ENCODE data around the gene TMPRSS11D. TPM values are rescaled to one million over a fixed set of nuclear protein-coding genes. Genes with fewer than 3 reads are reported as not detected.

Gene TMPRSS11D
- total and polyA plus RNA-seq, 2 donors (not counting 3 experiments of a cell fraction or from before 2014, with no cell fraction given): 0.03 TPM; not detected in 1

GRCh38 chr4:67894659-67895058 lies 10.9 kb upstream of the TMPRSS11D start:
- no TSS peak for BruUV-seq (replicated peaks)
- dilution Hi-C loops (cut with MboI; ENCODE audit: extremely low pct_ligation_motif_present, low sequenced_read_pairs) (no loop called here), intact Hi-C loops (cut with micrococcal nuclease) (no loop called here)
- FAIRE-seq (no peak), DNase-seq (ENCODE audit: low read depth, low spot score) (no peak)
- Histone ChIP-seq H3K4me3 (replicated peaks in 1 of 3; ENCODE audit: insufficient read depth in 1 of 3, low read depth in 1 of 3, low read length in 3 of 3) (no peak overlapping the region), H3K4me2 (ENCODE audit: insufficient read depth, low read length) (no peak overlapping the region), H3K4me1 (ENCODE audit: control insufficient read depth, extremely low read depth, insufficient read depth, low read length) (no peaks in the 10 kb centered on the region), H3K27ac (ENCODE audit: insufficient read depth, low read depth, low read length) (no peak overlapping the region), H3K79me2 (ENCODE audit: control insufficient read depth, insufficient read depth, low read length) (no peaks in the 10 kb centered on the region), H4K20me1 (replicated peaks; ENCODE audit: control insufficient read depth, extremely low read depth, insufficient read depth, low read length) (no peaks in the 10 kb centered on the region), H3K9me1 (replicated peaks; ENCODE audit: control insufficient read depth, extremely low read depth, insufficient read depth, low read length) (no peaks in the 10 kb centered on the region), H2AFZ (ENCODE audit: low read depth, low read length) (no peak overlapping the region), H3K9me3 (replicated peaks; ENCODE audit: control insufficient read depth, insufficient read depth, low read length) (no peaks in the 10 kb centered on the region), H3K9ac (replicated peaks; ENCODE audit: extremely low read depth, insufficient read depth, low read length) (no peak overlapping the region), H3K27me3 (ENCODE audit: control insufficient read depth in 2 of 2, insufficient read depth in 2 of 2, low read length in 2 of 2) (no peaks in the 10 kb centered on the region), H3K36me3 (ENCODE audit: control insufficient read depth in 2 of 2, extremely low read depth in 1 of 2, insufficient read depth in 2 of 2, low read length in 2 of 2) (no peaks in the 10 kb centered on the region)
- TF ChIP-seq POLR2A (IDR thresholded peaks at IDR 0.05; ENCODE audit: low read depth, low read length): no peak
- no peak for TF ChIP-seq POLR2AphosphoS5 (IDR thresholded peaks at IDR 0.05; ENCODE audit: insufficient read depth, low read depth, low read length)
- TF ChIP-seq MYC (IDR thresholded peaks at IDR 0.05; ENCODE audit: low read depth, low read length): no peak
- no peak for TF ChIP-seq JUN (IDR thresholded peaks at IDR 0.05; ENCODE audit: borderline replicate concordance, insufficient read depth, insufficient read length, low read depth)
- TF ChIP-seq, protein P1, sequence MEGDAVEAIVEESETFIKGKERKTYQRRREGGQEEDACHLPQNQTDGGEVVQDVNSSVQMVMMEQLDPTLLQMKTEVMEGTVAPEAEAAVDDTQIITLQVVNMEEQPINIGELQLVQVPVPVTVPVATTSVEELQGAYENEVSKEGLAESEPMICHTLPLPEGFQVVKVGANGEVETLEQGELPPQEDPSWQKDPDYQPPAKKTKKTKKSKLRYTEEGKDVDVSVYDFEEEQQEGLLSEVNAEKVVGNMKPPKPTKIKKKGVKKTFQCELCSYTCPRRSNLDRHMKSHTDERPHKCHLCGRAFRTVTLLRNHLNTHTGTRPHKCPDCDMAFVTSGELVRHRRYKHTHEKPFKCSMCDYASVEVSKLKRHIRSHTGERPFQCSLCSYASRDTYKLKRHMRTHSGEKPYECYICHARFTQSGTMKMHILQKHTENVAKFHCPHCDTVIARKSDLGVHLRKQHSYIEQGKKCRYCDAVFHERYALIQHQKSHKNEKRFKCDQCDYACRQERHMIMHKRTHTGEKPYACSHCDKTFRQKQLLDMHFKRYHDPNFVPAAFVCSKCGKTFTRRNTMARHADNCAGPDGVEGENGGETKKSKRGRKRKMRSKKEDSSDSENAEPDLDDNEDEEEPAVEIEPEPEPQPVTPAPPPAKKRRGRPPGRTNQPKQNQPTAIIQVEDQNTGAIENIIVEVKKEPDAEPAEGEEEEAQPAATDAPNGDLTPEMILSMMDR (IDR thresholded peaks at IDR 0.05; ENCODE audit: extremely low read depth in 1 of 2, insufficient read depth in 1 of 2, low read depth in 1 of 2, low read length in 2 of 2): no peak
- TF ChIP-seq EZH2 (IDR thresholded peaks at IDR 0.05; ENCODE audit: borderline replicate concordance, low read depth, low read length, severe bottlenecking): no peak
- TF ChIP-seq, protein P2, sequence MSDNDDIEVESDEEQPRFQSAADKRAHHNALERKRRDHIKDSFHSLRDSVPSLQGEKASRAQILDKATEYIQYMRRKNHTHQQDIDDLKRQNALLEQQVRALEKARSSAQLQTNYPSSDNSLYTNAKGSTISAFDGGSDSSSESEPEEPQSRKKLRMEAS (IDR thresholded peaks at IDR 0.05; ENCODE audit: insufficient read depth, insufficient read length): no peak
- TF ChIP-seq GATA2 (IDR thresholded peaks at IDR 0.05; ENCODE audit: insufficient read depth, insufficient read length, low read depth, low read length): no peak
- TF ChIP-seq FOS (IDR thresholded peaks at IDR 0.05; ENCODE audit: borderline replicate concordance, insufficient read depth, low read length): no peak
- ChIA-PET CTCF (interaction anchor here (1.4 kb wide), 1 partner anchor 17 kb away, joined by 3 read pairs; no protein-coding TSS in a partner anchor), POLR2A (no interaction called here)

Measured in endothelial cell of umbilical vein (primary cell).